ENCODE results near the gene CIC. TPM values are rescaled to one million over a fixed set of nuclear protein-coding genes. Genes with fewer than 3 reads are reported as not detected.

Gene CIC
- total RNA-seq, 2 experiments from 2014 or later = 114 to 119 TPM

DNA sequence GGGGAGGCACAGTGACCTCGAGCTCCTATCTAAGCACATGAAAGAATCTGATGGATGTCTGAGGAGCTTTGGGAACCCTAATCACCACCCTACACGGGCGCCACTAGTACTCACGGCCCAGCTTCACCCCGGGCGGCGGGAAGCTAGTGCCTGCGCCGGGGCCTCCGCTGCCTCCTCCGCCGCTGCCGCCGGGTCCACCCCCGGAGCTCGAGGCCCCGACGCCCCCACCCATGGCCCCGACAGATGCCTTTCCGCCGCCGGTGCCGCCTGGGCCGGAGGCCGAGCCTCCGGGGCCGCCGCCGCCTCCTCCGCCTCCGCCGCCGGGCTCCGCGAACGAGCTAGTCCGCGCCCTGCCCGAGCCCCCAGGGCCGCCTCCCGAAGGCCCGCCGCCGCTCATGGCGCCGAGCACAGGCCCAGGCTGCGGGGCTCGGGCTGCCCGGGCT is 27.0 kb upstream of the CIC start:
- CTCF ChIA-PET = interaction anchor here (0.6 to 3.0 kb wide), 7 partner anchors 13 to 65 kb away, joined by 3 to 15 read pairs (median 7); partner anchors contain the start of genes DEDD2 and ZNF526
- no peaks in the 10 kb centered on the region for H3K27me3 ChIP-seq (ENCODE audit: control insufficient read depth in 1 of 2, insufficient read depth in 2 of 2, low read length in 2 of 2)
- Mint-ChIP-seq H3K9me3 (no peaks in the 10 kb centered on the region), H3K4me3 (peak overlapping the region; percentile 87), H3K4me1 (ENCODE audit: low read depth) (peaks cover 52% of the 10 kb centered on the region), H3K36me3 (ENCODE audit: low read depth) (peaks cover 22% of the 10 kb centered on the region), H3K27ac (peak overlapping the region; percentile 82), H3K27me3 (no peaks in the 10 kb centered on the region)
- H3K27ac ChIP-seq (ENCODE audit: low read depth in 1 of 2, low read length in 2 of 2) = peak overlapping the region; percentile 73 to 84
- H3K4me3 ChIP-seq (ENCODE audit: low read length) = peak overlapping the region; percentile 67
- no peaks in the 10 kb centered on the region for H3K9me3 ChIP-seq (ENCODE audit: control insufficient read depth in 1 of 2, insufficient read depth in 1 of 2, low read length in 2 of 2)
- peaks cover 56% of the 10 kb centered on the region for H3K4me1 ChIP-seq (ENCODE audit: insufficient read depth, low read length)
- TF ChIP-seq, protein P1, sequence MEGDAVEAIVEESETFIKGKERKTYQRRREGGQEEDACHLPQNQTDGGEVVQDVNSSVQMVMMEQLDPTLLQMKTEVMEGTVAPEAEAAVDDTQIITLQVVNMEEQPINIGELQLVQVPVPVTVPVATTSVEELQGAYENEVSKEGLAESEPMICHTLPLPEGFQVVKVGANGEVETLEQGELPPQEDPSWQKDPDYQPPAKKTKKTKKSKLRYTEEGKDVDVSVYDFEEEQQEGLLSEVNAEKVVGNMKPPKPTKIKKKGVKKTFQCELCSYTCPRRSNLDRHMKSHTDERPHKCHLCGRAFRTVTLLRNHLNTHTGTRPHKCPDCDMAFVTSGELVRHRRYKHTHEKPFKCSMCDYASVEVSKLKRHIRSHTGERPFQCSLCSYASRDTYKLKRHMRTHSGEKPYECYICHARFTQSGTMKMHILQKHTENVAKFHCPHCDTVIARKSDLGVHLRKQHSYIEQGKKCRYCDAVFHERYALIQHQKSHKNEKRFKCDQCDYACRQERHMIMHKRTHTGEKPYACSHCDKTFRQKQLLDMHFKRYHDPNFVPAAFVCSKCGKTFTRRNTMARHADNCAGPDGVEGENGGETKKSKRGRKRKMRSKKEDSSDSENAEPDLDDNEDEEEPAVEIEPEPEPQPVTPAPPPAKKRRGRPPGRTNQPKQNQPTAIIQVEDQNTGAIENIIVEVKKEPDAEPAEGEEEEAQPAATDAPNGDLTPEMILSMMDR (IDR thresholded peaks at IDR 0.05) = no peak
- DNase-seq (peak in 4 of 14 experiments; percentile 20 to 39 (median 30)), ATAC-seq (ENCODE audit: poor library complexity) (no peak)
- POLR2A ChIA-PET = interaction anchor here (0.7 to 4.2 kb wide), 25 partner anchors 9 to 803 kb away, joined by 3 to 59 read pairs (median 3); partner anchors contain the start of genes CIC, DEDD2, DMAC2 and ERF
- intact Hi-C loops (cut with DNase I, micrococcal nuclease) = loop anchor here (1.0 to 2.0 kb wide), 2 partner anchors 22 to 83 kb away; partner anchors contain the start of genes ZNF526 (in 2 of the 2) and MEGF8 (in 1 of the 2)
- peaks cover 21% of the 10 kb centered on the region for H3K36me3 ChIP-seq (ENCODE audit: insufficient read depth, low read length)

DNA sequence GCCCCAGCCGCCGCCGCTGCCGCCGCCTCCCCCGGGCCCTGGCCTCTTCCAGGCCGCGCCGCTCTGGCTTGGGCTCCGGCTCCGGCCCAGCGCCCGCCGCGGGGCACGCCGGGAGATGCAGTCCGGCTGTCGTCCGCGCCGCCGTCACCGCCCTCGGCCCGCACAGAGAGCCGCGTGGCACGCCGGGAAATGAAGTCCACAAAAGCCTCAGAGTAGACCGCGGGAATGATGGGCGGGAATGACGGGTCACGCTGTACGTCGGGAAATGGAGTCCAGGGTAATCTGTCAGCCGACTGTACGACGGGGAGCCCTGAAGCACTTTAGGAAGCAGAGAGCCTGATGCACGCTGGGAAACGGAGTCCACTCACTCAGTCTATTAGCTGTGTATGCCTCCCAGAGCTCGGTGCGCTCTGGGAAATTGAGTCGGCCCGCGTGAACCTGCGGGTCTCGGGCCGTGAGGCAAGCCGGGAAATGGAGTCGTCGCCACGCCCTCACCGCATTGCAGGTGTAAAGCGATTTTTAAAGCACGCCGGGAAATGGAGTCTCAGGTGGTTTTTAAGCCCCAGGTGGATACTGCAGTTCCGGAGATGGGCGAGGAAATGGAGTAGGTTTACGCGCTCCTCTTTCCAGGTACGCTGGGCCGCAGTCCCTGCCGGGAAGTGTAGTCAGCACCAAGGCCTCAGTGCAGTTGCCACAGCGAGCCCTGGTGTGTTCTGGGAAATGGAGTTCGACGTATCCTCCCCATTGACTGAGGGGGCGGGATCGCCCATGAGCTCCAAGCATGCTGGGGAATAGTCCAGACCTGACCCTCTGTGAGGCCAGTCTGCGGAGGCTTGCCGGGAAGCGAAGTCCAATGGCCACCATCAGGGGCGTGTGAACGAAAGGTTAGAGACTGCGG is 26.3 kb upstream of the CIC start, which contains the start of gene GSK3A:
Gene GSK3A (minus strand): TSS at position 91 of the 898 bp plus-strand sequence. CDS start 137 bp downstream, outside the sequence.
- Mint-ChIP-seq H3K36me3 (ENCODE audit: low read depth) (peaks cover 20% of the 10 kb centered on the region), H3K27me3 (no peaks in the 10 kb centered on the region), H3K4me3 (peak within 1 kb of the TSS; percentile 95), H3K27ac (peak within 1 kb of the TSS; percentile 82), H3K4me1 (ENCODE audit: low read depth) (peaks cover 52% of the 10 kb centered on the region), H3K9me3 (no peaks in the 10 kb centered on the region)
- DNase-seq = peak; percentile 89 to 99 (median 95)
- Histone ChIP-seq H3K9me3 (ENCODE audit: control insufficient read depth in 1 of 2, insufficient read depth in 1 of 2, low read length in 2 of 2) (no peaks in the 10 kb centered on the region), H3K27ac (ENCODE audit: low read depth in 1 of 2, low read length in 2 of 2) (peak within 1 kb of the TSS; percentile 73 to 95), H3K4me3 (ENCODE audit: low read length) (peak within 1 kb of the TSS; percentile 83), H3K27me3 (ENCODE audit: control insufficient read depth in 1 of 2, insufficient read depth in 2 of 2, low read length in 2 of 2) (no peaks in the 10 kb centered on the region), H3K36me3 (ENCODE audit: insufficient read depth, low read length) (peaks cover 21% of the 10 kb centered on the region), H3K4me1 (ENCODE audit: insufficient read depth, low read length) (peaks cover 56% of the 10 kb centered on the region)
- ATAC-seq (ENCODE audit: poor library complexity) = peak; percentile 76
- CTCF ChIA-PET = interaction anchor here (0.6 to 3.0 kb wide), 9 partner anchors 14 to 67 kb away, joined by 3 to 15 read pairs (median 6); partner anchors contain the start of genes DEDD2 and ZNF526
- intact Hi-C loops (cut with DNase I, micrococcal nuclease) = loop anchor here (1.0 to 2.0 kb wide), 4 partner anchors 22 to 82 kb away; partner anchors contain the start of genes ZNF526 (in 2 of the 2) and MEGF8 (in 1 of the 2)
- TF ChIP-seq, protein P1 (IDR thresholded peaks at IDR 0.05) = no peak
- POLR2A ChIA-PET = interaction anchor here (0.7 to 4.2 kb wide), 28 partner anchors 9 to 803 kb away, joined by 3 to 59 read pairs (median 4); partner anchors contain the start of genes CIC, DEDD2, DMAC2 and ERF

Data from CD4-positive, alpha-beta T cell (primary cell).